GM10266 (cell line): ENCODE measurements around the gene PGF.

ENCODE experiments used
- DNase-seq: peaks from one replicate; pipeline ENCODE4 v3.0.0; 2012; ENCODE audit errors: extremely low spot score
- CTCF ChIP-seq: IDR thresholded peaks from 2 replicates; pipeline ENCODE4 v1.5.1; 2012; ENCODE audit warnings: mild to moderate bottlenecking, low read depth; ENCODE audit not compliant: control insufficient read depth, insufficient read depth; ENCODE audit errors: missing control alignments

Gene PGF

GRCh38 chr14:74973003-74973653 lies 17.7 kb upstream of the PGF start:
- DNase-seq = no peak
- no peak for TF ChIP-seq CTCF

GRCh38 chr14:74968811-74969210 lies 13.4 kb upstream of the PGF start:
- DNase-seq = no peak
- no peak for TF ChIP-seq CTCF

GRCh38 chr14:74965486-74966153 lies 10.2 kb upstream of the PGF start:
- no peak for DNase-seq
- no peak for TF ChIP-seq CTCF

- DNase-seq = no peak
- no peak for TF ChIP-seq CTCF
Measured at GRCh38 chr14:74964787-74965485, 9.5 kb upstream of the PGF start.

- no peak for TF ChIP-seq CTCF
- DNase-seq = no peak
Measured at GRCh38 chr14:74963705-74964271, 8.4 kb upstream of the PGF start.

GRCh38 chr14:74963178-74963704 lies 7.8 kb upstream of the PGF start:
- TF ChIP-seq CTCF = no peak
- no peak for DNase-seq
